Muscle of leg (tissue), 11 donors: Measurements from ENCODE around the gene TCF7. TPM values are rescaled to one million over a fixed set of nuclear protein-coding genes. Genes with fewer than 3 reads are reported as not detected.

ENCODE experiments used
- DNase-seq: peaks from one replicate; pipeline ENCODE4 v3.0.0; 2013
- H3K27ac ChIP-seq: one replicate; pipeline ENCODE4 v1.5.1; 2013; ENCODE audit warnings: mild to moderate bottlenecking, low read length, control low read depth
- H3K27me3 ChIP-seq: one replicate; pipeline ENCODE4 v1.6.1; 2013; ENCODE audit warnings: low read length; ENCODE audit not compliant: control insufficient read depth, insufficient read depth
- H3K36me3 ChIP-seq: one replicate; pipeline ENCODE4 v1.6.1; 2013; ENCODE audit warnings: low read length; ENCODE audit not compliant: control insufficient read depth, insufficient read depth
- H3K4me1 ChIP-seq: one replicate; pipeline ENCODE4 v1.6.1; 2013; ENCODE audit warnings: low read length; ENCODE audit not compliant: control insufficient read depth, insufficient read depth
- H3K4me3 ChIP-seq: one replicate; pipeline ENCODE4 v1.5.1; 2013; ENCODE audit warnings: low read length, control low read depth
- H3K9me3 ChIP-seq: replicated peaks from 2 replicates; pipeline ENCODE4 v1.6.1; 2013; ENCODE audit warnings: low read depth, low read length; ENCODE audit not compliant: control insufficient read depth
- WGBS: methylation state at CpG from one replicate; pipeline ENCODE4 v1.1.5; 2013; ENCODE audit warnings: missing lambda C conversion rate; ENCODE audit not compliant: insufficient coverage; 5-methylcytosine and 5-hydroxymethylcytosine counted together
- polyA plus RNA-seq, 8 donors: library from polyadenylated mRNA; unstranded; fragments of 120-200 nt; gene quantifications; one replicate each; pipeline versions ENCODE4 v1.2.1 to v1.2.3, GENCODE V29; 2013; ENCODE audit warnings: inconsistent platforms in 1 of 8, low replicate concordance in 1 of 8; ENCODE audit not compliant: insufficient read length in 8 of 8, insufficient read depth in 1 of 8
- total RNA-seq: library from RNA; stranded (reverse); fragments of 120-200 nt; gene quantifications from one replicate; pipeline ENCODE4 v1.2.4, GENCODE V29; 2013

TCF7 gene
- total and polyA plus RNA-seq, 9 donors = 0.84 to 4.7 (median 2.0) TPM

GRCh38 chr5:134188092-134188491 is 73.6 kb downstream of the TCF7 start:
- Histone ChIP-seq H3K4me1 (peaks cover 10% of the 10 kb centered on the region), H3K4me3 (no peak overlapping the region), H3K27ac (no peak overlapping the region), H3K27me3 (no peaks in the 10 kb centered on the region), H3K9me3 (no peaks in the 10 kb centered on the region), H3K36me3 (no peaks in the 10 kb centered on the region)
- 63% methylated on average over 1 of the region's 1 CpG for WGBS
- peak; percentile 20 for DNase-seq

- Histone ChIP-seq H3K27ac (no peak overlapping the region), H3K27me3 (no peaks in the 10 kb centered on the region), H3K9me3 (no peaks in the 10 kb centered on the region), H3K4me1 (peaks cover 10% of the 10 kb centered on the region), H3K36me3 (no peaks in the 10 kb centered on the region), H3K4me3 (no peak overlapping the region)
- DNase-seq = no peak
- WGBS = no CpG with 5 or more reads among the region's 3 CpGs
Measured at GRCh38 chr5:134189031-134189430, 74.5 kb downstream of the TCF7 start.

GRCh38 chr5:134195666-134196065 is 81.2 kb downstream of the TCF7 start:
- Histone ChIP-seq H3K27ac (no peak overlapping the region), H3K4me3 (no peak overlapping the region), H3K4me1 (no peaks in the 10 kb centered on the region), H3K36me3 (peaks cover 23% of the 10 kb centered on the region), H3K27me3 (no peaks in the 10 kb centered on the region), H3K9me3 (no peaks in the 10 kb centered on the region)
- no peak for DNase-seq
- 100% methylated on average over 3 of the region's 5 CpGs for WGBS

Other genes starting within 250 kb of the TCF7 start
- gene C5orf15, start 146.1 kb upstream of the TCF7 start, total RNA-seq = 50.5 TPM
- gene C5orf15, start 146.1 kb upstream of the TCF7 start, polyA plus RNA-seq = 10 to 100 TPM; 46.3 to 71.3 (median 57.9) TPM
- gene VDAC1, start 109.7 kb upstream of the TCF7 start, total RNA-seq = 218 TPM
- 100 to 1,000 TPM; 193 to 247 (median 216) TPM for gene VDAC1, start 109.7 kb upstream of the TCF7 start, polyA plus RNA-seq
- 208 TPM for gene SKP1, start 62.3 kb downstream of the TCF7 start, total RNA-seq
- 100 to 1,000 TPM; 360 to 459 (median 381) TPM for gene SKP1, start 62.3 kb downstream of the TCF7 start, polyA plus RNA-seq
- gene PPP2CA, start 111.4 kb downstream of the TCF7 start, total RNA-seq = 55.3 TPM
- gene PPP2CA, start 111.4 kb downstream of the TCF7 start, polyA plus RNA-seq = 100 to 1,000 TPM; 104 to 147 (median 123) TPM